ENCODE data around the gene LBX1.

The LBX1 gene

GRCh38 chr10:101224910-101225823, 4.1 kb downstream of the LBX1 start:
- DNase-seq = no peak

GRCh38 chr10:101224060-101224909, 5.0 kb downstream of the LBX1 start:
- no peak for DNase-seq

GRCh38 chr10:101223274-101224059, 5.8 kb downstream of the LBX1 start:
- no peak for DNase-seq

GRCh38 chr10:101222683-101223273, 6.5 kb downstream of the LBX1 start:
- no peak for DNase-seq

- no peak for DNase-seq
Observed at GRCh38 chr10:101221963-101222531, 7.2 kb downstream of the LBX1 start.

GRCh38 chr10:101221549-101221948, 7.7 kb downstream of the LBX1 start:
- DNase-seq = no peak

GRCh38 chr10:101219946-101220451, 9.3 kb downstream of the LBX1 start:
- DNase-seq = no peak

GRCh38 chr10:101219139-101219945, 9.9 kb downstream of the LBX1 start:
- no peak for DNase-seq

GRCh38 chr10:101218351-101219138, 10.7 kb downstream of the LBX1 start:
- DNase-seq = no peak

GRCh38 chr10:101217450-101218281, 11.6 kb downstream of the LBX1 start:
- DNase-seq = peak; percentile 33

GRCh38 chr10:101217044-101217425, 12.2 kb downstream of the LBX1 start:
- no peak for DNase-seq

GRCh38 chr10:101216207-101217043, 12.8 kb downstream of the LBX1 start:
- no peak for DNase-seq

- DNase-seq = no peak
Observed at GRCh38 chr10:101215397-101216206, 13.7 kb downstream of the LBX1 start.

- peak; percentile 47 for DNase-seq
Observed at GRCh38 chr10:101214446-101215396, 14.5 kb downstream of the LBX1 start.

GRCh38 chr10:101208543-101208942, 20.7 kb downstream of the LBX1 start:
- no peak for DNase-seq

GRCh38 chr10:101207026-101207425, 22.2 kb downstream of the LBX1 start:
- no peak for DNase-seq
